Tibial nerve (tissue), 4 donors: ENCODE measurements around the gene CSF1.

Experiments used
- CTCF ChIP-seq, 5 experiments: fragments of 200-600 bp in 3 of 5; fragments of 450-650 bp in 2 of 5; sonication (generic) in 3 of 5; IDR thresholded peaks; one replicate each; pipeline ENCODE4 v1.5.1; 2016 to 2019; ENCODE audit warnings: antibody characterized with exemption in 5 of 5, mild to moderate bottlenecking in 3 of 5, moderate library complexity in 2 of 5
- EP300 ChIP-seq, 2 donors: sonication (generic); formaldehyde crosslinking; IDR thresholded peaks; one replicate each; pipeline ENCODE4 v1.6.1; 2017; ENCODE audit warnings: antibody characterized with exemption in 2 of 2, mild to moderate bottlenecking in 1 of 2
- POLR2A ChIP-seq, 2 donors: fragments of 450-650 bp; IDR thresholded peaks; one replicate each; pipeline ENCODE4 v1.6.1; 2017; ENCODE audit warnings: antibody characterized with exemption in 2 of 2, mild to moderate bottlenecking in 2 of 2, moderate library complexity in 2 of 2

GRCh38 chr1:109895720-109896504, 14.7 kb upstream of the CSF1 start:
- TF ChIP-seq CTCF (IDR thresholded peaks at IDR 0.05) = no peak
- TF ChIP-seq EP300 (IDR thresholded peaks at IDR 0.05) = peak in 1 of 2 donors; percentile 69
- TF ChIP-seq POLR2A (IDR thresholded peaks at IDR 0.05) = no peak
